CD4-positive, alpha-beta T cell treated with Interleukin-6 at 100 ng/mL for 8 hours (primary cell): ENCODE data around the gene CACHD1.
"Not testable (repeated sequence)": the region's sequence is repeated elsewhere in the genome, so short reads cannot be mapped to it uniquely, and the experiment has no call there.

Source experiments
- DNase-seq: peaks from one replicate; pipeline ENCODE4 v3.0.0-alpha.2; 2020; ENCODE audit warnings: mixed read lengths, low spot score

The CACHD1 gene

DNA sequence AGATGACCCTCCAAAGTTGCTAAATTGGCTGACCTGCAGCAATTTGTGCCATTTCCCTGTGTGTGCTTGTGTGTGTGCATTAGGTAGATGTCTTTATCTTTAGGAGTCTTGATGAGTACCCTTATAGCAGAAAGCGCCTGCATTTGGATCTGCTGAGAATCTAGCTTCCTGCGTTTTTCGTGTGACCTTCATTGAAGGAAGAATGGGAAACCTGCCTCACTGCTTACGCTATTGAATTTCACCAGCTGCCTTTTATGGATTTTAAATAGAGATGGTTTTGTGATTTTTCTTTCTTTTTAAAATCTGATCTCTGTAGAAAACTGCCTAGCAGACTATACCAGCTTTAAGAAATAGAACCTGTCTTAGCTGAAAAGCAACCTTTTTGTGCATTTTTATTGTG is 124.5 kb downstream of the CACHD1 start:
- no peak for DNase-seq

DNA sequence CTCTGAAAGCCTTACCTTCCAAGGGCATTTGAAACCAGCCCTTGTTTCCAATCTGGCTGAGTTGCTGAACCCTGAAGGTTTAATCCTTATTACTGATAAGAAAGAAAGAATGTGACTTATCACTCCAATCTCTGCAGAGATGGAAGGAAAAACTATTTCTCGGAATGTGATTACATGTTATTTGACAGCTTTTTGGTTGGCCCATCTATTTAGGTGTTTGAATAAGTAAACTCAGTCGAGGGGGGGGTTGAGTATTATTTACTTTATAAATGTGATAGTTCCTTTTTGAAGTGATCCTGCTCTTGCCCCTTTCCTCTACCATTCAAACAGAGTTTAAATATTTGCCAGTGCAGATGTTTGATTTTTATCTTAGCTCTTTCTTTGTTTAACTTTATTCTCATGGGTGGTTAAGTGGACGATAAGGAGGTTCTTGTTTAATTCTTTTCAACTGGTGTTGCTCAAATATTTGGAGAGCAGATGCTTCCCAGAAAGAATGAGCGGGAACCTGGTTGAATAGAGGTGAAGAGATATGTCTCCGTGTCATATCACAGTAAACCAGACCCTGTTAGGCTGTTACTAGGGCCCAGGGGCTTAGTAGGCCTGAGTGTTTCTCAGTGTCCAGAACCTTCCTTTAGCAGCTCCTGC is 126.1 kb downstream of the CACHD1 start:
- DNase-seq = no peak

- DNase-seq = no peak
Observed at GRCh38 chr1:64597113-64597512, 127.2 kb downstream of the CACHD1 start.

- no peak for DNase-seq
Observed at GRCh38 chr1:64598100-64598571, 128.2 kb downstream of the CACHD1 start.

- no peak for DNase-seq
Observed at GRCh38 chr1:64599242-64599641, 129.3 kb downstream of the CACHD1 start.

DNA sequence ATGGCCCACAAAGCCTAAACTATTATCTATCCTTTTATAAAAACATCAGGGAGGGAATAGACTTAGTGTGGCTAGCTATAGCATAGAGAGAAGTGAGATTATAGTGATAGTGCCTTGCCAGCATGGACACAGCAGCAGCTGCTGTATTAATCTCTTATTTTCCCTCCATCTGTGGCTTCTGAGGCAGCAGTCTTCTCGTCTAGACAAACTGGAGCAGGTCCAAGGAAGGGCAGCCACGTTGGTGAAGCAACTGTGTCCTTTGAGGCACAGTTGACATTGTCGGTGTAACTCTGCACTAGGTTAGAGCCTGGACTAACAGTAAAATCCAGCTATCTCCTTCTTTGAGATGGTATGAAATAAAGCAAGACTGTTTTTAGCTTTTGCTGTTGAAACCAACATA is 131.3 kb downstream of the CACHD1 start:
- DNase-seq = no peak

DNA sequence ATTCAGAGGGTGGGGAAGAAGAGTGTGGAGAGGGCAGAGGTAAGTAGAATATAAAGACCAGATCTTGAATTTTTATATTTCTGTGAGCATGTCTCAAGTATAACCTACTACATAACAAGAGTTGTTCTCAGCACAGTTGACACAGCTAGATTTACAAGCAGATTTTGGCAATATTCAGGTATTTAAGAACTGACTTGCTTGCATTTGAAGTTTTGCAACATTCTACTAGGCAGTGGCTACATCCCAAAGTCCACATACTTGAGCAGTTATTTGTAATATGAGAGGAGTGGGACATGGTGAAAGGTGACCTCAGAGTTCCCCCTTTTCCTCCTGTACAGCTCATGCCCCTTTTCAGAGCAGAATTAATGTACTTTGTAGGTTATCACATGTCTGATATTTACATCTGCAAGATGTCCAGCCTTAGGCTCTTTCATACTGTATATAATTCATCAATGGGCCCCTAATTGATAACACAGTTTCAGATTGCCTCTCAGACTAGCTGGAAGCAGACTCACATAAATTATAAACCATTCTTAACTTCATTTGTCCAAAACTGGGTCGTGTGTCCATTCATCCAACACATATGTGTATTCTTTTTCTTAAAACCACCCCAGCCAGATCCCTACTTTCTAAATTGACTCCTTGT is 138.2 kb downstream of the CACHD1 start:
- DNase-seq = no peak

GRCh38 chr1:64608651-64609048 is 138.7 kb downstream of the CACHD1 start:
- no peak for DNase-seq

- DNase-seq = not testable (repeated sequence)
Observed at GRCh38 chr1:64610950-64611349, 141.0 kb downstream of the CACHD1 start.

- no peak for DNase-seq
Observed at GRCh38 chr1:64616039-64616438, 146.1 kb downstream of the CACHD1 start.

DNA sequence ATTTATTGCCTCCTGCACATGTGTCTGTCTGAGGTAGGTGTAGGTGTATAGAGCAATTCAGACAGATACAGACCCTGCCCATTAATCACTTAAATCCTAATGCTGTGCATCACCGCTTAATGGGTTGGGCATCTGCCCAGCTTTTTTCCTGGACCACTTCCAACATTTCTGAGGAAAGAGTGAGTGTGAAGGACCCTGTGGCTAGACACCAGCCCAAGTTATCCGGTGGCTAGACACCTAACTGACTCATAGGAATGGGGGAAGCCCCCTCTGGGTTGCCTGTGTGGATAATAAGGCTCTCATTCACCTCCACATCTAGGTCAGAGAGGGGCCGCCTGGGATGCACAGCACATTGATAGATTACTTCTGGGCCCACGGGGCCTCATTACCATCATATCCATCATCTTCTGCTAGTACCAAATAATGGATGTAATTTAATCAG is 153.8 kb downstream of the CACHD1 start:
- no peak for DNase-seq

DNA sequence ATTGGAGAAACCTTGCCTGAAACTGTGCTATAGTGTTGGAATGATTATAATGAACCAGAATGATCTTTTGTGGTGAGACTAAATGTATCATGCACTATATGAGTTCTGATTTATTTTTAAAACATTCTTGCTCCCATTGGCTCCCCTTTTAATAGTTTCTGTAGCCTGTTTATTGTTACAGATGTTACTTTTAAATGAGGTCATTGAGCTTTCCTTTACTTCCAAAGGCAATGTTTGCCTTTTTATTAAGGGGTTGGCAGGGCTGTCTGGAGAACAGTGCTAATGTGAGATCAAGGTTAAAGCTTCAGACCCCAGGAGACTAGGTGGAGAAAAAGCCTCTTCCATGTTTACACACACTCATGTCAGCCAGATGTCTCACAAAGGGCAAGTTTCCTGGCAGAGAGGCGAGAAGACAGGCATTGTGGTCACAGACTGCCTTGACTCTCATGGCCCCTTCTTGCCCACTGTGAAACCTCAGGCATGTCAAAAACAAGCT is 154.3 kb downstream of the CACHD1 start:
- no peak for DNase-seq

- no peak for DNase-seq
Observed at GRCh38 chr1:64624808-64625207, 154.9 kb downstream of the CACHD1 start.

- DNase-seq = peak; percentile 2
Observed at GRCh38 chr1:64630611-64631010, 160.7 kb downstream of the CACHD1 start.

- DNase-seq = no peak
Observed at GRCh38 chr1:64631346-64632034, 161.6 kb downstream of the CACHD1 start.

DNA sequence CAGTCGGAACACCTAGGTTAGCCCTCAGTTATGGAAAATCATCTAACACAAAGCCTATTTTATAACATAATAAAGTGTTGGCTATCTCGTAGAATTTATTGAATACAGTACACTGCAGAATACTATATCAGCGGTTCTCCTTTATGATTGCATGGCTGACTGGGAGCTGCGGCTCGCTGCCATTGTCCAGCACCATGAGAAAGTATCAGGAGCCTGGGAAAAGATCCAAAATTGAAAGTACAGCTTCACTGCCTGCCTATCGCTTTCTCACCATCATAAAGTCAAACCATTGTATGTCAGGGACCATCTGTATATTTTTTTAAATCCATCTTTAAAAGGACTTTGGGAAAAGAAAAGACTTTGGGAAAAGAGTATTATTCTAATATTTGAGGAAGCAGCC is 163.0 kb downstream of the CACHD1 start:
- no peak for DNase-seq

DNA sequence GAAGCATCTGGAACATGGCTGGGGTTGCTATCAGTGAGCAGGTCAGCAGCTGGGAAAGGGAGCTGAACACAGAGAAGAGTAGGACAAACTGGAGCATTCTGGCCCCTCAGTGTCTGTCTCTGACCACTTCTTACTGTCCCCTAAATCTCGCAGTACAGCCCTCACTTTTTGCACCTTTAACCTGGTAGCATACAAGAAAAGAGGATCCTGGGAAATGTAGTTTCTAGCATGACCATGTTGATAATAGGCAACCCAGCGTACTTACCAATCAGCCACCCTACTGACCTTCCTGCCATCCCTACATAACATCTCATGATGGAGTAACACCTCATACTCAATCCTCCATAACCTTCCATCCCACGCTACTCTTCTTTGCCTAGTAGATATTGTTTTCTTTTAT is 175.8 kb downstream of the CACHD1 start:
- no peak for DNase-seq

- DNase-seq = no peak
Observed at GRCh38 chr1:64650411-64650810, 180.5 kb downstream of the CACHD1 start.

GRCh38 chr1:64651841-64652240 is 181.9 kb downstream of the CACHD1 start:
- no peak for DNase-seq

DNA sequence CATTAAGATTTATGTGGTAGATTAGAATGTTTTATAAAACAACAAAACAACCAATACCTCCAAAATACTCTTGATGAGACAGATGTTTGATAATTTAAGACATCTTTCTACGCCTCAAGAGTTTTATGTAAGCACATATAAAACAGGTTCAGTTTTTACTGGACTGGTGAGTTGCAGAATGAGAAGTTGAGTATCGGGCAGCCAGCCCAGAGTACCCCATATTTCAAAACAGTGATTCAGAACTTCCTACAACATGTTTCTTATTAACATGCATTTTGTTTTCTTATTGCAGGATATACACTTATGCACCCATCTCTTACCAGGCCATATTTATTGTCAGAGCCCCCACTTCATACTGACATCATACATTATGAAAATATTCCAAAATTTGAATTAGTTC is 183.5 kb downstream of the CACHD1 start:
- DNase-seq = no peak

GRCh38 chr1:64654519-64655341 is 184.8 kb downstream of the CACHD1 start:
- DNase-seq = no peak

DNA sequence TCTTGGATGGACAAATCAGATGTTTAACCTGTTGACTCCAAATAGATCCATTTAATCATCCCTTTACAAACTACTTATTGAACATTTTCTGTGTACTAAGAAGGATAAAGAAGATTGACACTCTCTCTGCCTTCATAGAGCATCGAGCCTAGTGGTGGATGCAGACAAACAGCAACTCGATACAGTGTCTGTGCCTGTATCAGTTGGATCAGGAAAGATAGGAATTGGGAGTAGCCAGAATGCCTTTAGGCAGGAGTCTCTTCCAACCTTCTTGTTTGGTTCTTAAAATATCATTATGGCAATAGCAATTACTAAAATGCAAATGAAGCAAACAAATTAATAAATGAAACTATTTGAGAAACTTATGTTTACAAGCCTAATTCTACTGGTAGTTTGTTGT is 185.9 kb downstream of the CACHD1 start:
- no peak for DNase-seq
